Mesothelial cell of epicardium (in vitro differentiated cells): ENCODE data around the gene KCNJ4. TPM values are rescaled to one million over a fixed set of nuclear protein-coding genes. Genes with fewer than 3 reads are reported as not detected.

Experiments
- DNase-seq, 2 experiments: peaks; one replicate each; pipeline ENCODE4 v3.0.0; 2021; ENCODE audit warnings: low spot score in 2 of 2; ENCODE audit not compliant: unreplicated experiment in 2 of 2
- H3K27ac Mint-ChIP-seq: 2 replicates; pipeline ENCODE4 v1.8.0; 2021; ENCODE audit warnings: mixed read lengths
- H3K27me3 Mint-ChIP-seq: 2 replicates; pipeline ENCODE4 v1.8.0; 2021; ENCODE audit warnings: low read depth, mixed read lengths
- H3K36me3 Mint-ChIP-seq: 2 replicates; pipeline ENCODE4 v1.8.0; 2021; ENCODE audit warnings: mixed read lengths
- H3K4me1 Mint-ChIP-seq: 2 replicates; pipeline ENCODE4 v1.8.0; 2021; ENCODE audit warnings: mixed read lengths
- H3K4me3 Mint-ChIP-seq: 2 replicates; pipeline ENCODE4 v1.8.0; 2021; ENCODE audit warnings: mild to moderate bottlenecking, moderate library complexity, mixed read lengths
- H3K9me3 Mint-ChIP-seq: 2 replicates; pipeline ENCODE4 v1.8.0; 2021; ENCODE audit warnings: mixed read lengths
- total RNA-seq: library from RNA; stranded (reverse); gene quantifications from 3 replicates; pipeline ENCODE4 v1.2.1, GENCODE V29; 2021
- TF ChIP-seq, protein P1 (sequence below): fragments of 200-600 bp; sonication (generic); IDR thresholded peaks from one replicate; pipeline ENCODE4 v1.5.0; 2021; ENCODE audit warnings: antibody characterized with exemption; ENCODE audit not compliant: unreplicated experiment

The KCNJ4 gene
- total RNA-seq, 1 donor from 2014 or later: 2.6 TPM

DNA sequence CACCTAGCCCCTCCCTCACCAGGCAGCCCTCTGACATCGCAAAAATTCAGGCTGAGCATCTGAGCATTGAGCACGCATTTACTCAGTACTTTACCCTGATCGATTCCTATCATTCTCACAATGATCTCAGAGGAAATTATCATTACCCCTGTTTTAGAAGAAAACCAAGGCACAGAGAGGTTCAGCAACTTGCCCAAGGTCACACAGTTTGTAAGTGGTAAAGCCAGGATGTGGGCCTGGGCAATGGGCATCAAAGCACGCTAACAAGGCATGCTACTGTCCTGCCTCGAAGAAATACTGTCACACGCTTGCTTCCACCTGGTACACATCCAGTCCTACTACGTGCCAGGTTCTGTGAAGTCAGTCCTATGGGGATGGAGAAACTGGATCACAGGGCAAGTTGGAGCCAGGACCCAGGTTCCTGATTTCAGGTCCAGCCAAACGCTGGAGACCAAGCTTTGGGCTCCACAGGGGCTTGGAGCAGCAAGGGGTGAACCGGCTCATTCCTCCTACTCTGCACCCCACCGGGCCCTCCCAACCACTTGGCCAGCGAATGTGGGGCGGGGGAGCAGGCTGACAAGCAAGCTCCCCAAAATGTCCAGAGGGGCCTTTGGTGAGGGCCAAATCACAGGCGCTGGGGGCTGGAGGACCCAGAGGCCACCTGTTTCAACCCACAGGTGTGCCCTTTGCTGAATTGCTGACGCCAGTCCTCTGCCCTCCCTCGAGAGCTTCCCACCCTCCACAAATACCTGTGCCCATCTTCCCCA is 18.2 kb downstream of the KCNJ4 start:
- Mint-ChIP-seq H3K27me3 (peaks cover 4% of the 10 kb centered on the region), H3K4me3 (no peak overlapping the region), H3K4me1 (no peaks in the 10 kb centered on the region), H3K36me3 (no peaks in the 10 kb centered on the region), H3K27ac (no peak overlapping the region), H3K9me3 (no peaks in the 10 kb centered on the region)
- no peak for DNase-seq
- TF ChIP-seq, protein P1, sequence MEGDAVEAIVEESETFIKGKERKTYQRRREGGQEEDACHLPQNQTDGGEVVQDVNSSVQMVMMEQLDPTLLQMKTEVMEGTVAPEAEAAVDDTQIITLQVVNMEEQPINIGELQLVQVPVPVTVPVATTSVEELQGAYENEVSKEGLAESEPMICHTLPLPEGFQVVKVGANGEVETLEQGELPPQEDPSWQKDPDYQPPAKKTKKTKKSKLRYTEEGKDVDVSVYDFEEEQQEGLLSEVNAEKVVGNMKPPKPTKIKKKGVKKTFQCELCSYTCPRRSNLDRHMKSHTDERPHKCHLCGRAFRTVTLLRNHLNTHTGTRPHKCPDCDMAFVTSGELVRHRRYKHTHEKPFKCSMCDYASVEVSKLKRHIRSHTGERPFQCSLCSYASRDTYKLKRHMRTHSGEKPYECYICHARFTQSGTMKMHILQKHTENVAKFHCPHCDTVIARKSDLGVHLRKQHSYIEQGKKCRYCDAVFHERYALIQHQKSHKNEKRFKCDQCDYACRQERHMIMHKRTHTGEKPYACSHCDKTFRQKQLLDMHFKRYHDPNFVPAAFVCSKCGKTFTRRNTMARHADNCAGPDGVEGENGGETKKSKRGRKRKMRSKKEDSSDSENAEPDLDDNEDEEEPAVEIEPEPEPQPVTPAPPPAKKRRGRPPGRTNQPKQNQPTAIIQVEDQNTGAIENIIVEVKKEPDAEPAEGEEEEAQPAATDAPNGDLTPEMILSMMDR: no peak

DNA sequence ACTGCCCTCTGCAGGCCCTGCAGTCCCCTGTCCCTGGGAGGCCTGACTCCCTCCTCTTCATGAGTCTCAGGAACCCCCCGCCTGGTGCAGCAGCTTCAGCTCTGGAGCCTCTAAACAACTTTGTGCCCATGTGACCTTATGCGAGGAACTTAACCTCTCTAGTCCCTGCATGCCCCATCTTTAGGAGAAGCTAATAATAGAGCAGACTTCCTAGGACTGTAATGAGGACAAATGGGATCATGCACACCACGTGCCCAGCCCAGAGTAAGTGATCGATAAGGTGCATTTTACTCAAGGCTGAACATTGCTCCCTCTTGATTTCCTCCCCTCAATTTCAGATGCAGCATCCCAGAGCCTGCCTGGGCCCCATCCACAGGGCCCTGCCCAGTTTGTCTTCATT is 19.0 kb downstream of the KCNJ4 start:
- H3K36me3 Mint-ChIP-seq: no peaks in the 10 kb centered on the region
- no peak overlapping the region for H3K27ac Mint-ChIP-seq
- no peak overlapping the region for H3K4me3 Mint-ChIP-seq
- no peak for DNase-seq
- peaks cover 4% of the 10 kb centered on the region for H3K27me3 Mint-ChIP-seq
- TF ChIP-seq, protein P1: no peak
- H3K9me3 Mint-ChIP-seq: no peaks in the 10 kb centered on the region
- no peaks in the 10 kb centered on the region for H3K4me1 Mint-ChIP-seq

DNA sequence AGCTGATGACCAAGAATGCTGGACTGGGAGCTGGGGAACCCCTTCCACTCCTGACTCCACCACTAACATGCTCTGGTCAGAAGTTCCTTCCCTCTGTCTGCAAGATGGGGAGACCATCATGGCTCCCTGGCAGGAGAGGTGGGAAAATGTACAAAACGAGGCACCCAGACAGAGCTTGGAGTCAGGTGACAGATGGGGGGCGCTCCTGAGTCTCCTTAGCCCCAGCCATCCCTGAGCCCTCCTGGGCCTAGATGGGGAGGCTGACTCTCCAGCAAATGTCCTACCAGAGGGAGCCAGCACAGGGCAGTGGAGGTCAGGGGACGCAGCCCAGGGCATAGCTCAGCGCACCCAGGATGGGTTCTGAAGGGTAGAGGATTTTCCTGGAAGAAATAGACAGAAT is 20.0 kb downstream of the KCNJ4 start:
- Mint-ChIP-seq H3K36me3 (no peaks in the 10 kb centered on the region), H3K4me1 (no peaks in the 10 kb centered on the region), H3K9me3 (no peaks in the 10 kb centered on the region), H3K4me3 (no peak overlapping the region), H3K27ac (no peak overlapping the region), H3K27me3 (no peaks in the 10 kb centered on the region)
- DNase-seq: no peak
- TF ChIP-seq, protein P1: no peak

DNA sequence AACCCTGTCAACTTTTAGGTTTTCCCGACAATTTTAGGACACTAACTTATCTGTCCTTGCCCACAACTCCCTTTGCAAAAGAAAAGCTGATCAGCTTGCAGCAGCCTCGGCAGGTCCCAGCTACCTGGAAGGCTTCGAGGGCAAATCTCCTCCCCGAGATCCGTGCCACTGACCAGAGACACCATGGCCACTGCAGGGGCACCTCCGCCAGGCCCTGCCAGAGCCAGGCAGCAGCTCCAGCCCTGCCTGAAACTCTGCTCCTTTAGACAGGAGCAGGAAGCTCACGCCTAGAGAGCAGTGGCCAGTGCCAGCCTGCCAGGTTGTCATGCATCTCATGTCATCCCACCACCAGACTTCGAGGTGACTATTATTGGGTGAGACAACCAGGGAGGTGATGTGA is 21.1 kb downstream of the KCNJ4 start:
- DNase-seq: no peak
- H3K4me1 Mint-ChIP-seq: peaks cover 3% of the 10 kb centered on the region
- no peaks in the 10 kb centered on the region for H3K36me3 Mint-ChIP-seq
- no peaks in the 10 kb centered on the region for H3K27me3 Mint-ChIP-seq
- H3K4me3 Mint-ChIP-seq: no peak overlapping the region
- TF ChIP-seq, protein P1: no peak
- H3K27ac Mint-ChIP-seq: no peak overlapping the region
- no peaks in the 10 kb centered on the region for H3K9me3 Mint-ChIP-seq

DNA sequence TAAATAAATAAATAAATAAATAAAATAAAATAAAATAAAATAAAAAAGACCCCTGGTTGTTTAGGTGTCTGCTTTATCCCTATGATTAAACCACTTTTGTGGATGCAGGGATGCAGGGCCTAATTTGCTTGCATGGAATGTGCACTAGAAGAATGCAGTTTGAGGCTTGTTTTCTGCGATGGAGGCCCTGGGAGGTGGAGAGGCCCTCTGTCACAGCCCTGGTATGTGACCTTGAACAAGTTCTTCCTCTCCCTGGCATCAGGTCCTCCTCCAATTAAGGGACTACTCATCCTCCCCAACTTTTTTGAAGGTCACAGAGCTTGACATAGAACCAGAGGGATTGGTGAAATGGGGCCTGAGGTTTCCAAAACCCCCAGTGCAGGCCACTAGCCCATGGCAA is 22.7 kb downstream of the KCNJ4 start:
- Mint-ChIP-seq H3K27me3 (no peaks in the 10 kb centered on the region), H3K27ac (no peak overlapping the region), H3K4me1 (peaks cover 3% of the 10 kb centered on the region), H3K4me3 (no peak overlapping the region), H3K9me3 (no peaks in the 10 kb centered on the region), H3K36me3 (no peaks in the 10 kb centered on the region)
- TF ChIP-seq, protein P1: no peak
- no peak for DNase-seq
